GM04504 (cell line): ENCODE measurements around the gene SNX18.
"Not testable (repeated sequence)": the region's sequence is repeated elsewhere in the genome, so short reads cannot be mapped to it uniquely, and the experiment has no call there.

Source experiments
- DNase-seq: peaks from one replicate; pipeline ENCODE4 v3.0.0-alpha.2; 2012; ENCODE audit warnings: low read depth

SNX18 gene

GRCh38 chr5:54520438-54520846 lies 2.9 kb downstream of the SNX18 start:
- no peak for DNase-seq

GRCh38 chr5:54520940-54521339 lies 3.4 kb downstream of the SNX18 start:
- no peak for DNase-seq

GRCh38 chr5:54521856-54522479 lies 4.4 kb downstream of the SNX18 start:
- DNase-seq = no peak

- no peak for DNase-seq
Observed at GRCh38 chr5:54523534-54523933, 6.0 kb downstream of the SNX18 start.

- DNase-seq = no peak
Observed at GRCh38 chr5:54524082-54524481, 6.5 kb downstream of the SNX18 start.

GRCh38 chr5:54524704-54525103 lies 7.1 kb downstream of the SNX18 start:
- no peak for DNase-seq

- DNase-seq = no peak
Observed at GRCh38 chr5:54525261-54525660, 7.7 kb downstream of the SNX18 start.

GRCh38 chr5:54525692-54526091 lies 8.1 kb downstream of the SNX18 start:
- DNase-seq = no peak

GRCh38 chr5:54526604-54527288 lies 9.2 kb downstream of the SNX18 start:
- DNase-seq = no peak

GRCh38 chr5:54528633-54529209 lies 11.2 kb downstream of the SNX18 start:
- DNase-seq = no peak

GRCh38 chr5:54529565-54529964 lies 12.0 kb downstream of the SNX18 start:
- DNase-seq = no peak

GRCh38 chr5:54531546-54531945 lies 14.0 kb downstream of the SNX18 start:
- no peak for DNase-seq

GRCh38 chr5:54533541-54534190 lies 16.1 kb downstream of the SNX18 start:
- no peak for DNase-seq

GRCh38 chr5:54534191-54535004 lies 16.8 kb downstream of the SNX18 start:
- DNase-seq = no peak

GRCh38 chr5:54535149-54535844 lies 17.7 kb downstream of the SNX18 start:
- no peak for DNase-seq

GRCh38 chr5:54536375-54536774 lies 18.8 kb downstream of the SNX18 start:
- not testable (repeated sequence) for DNase-seq

- not testable (repeated sequence) for DNase-seq
Observed at GRCh38 chr5:54536861-54537260, 19.3 kb downstream of the SNX18 start.

- no peak for DNase-seq
Observed at GRCh38 chr5:54537725-54538124, 20.2 kb downstream of the SNX18 start.

GRCh38 chr5:54538156-54538555 lies 20.6 kb downstream of the SNX18 start:
- DNase-seq = no peak

GRCh38 chr5:54539001-54539400 lies 21.4 kb downstream of the SNX18 start:
- DNase-seq = no peak

- no peak for DNase-seq
Observed at GRCh38 chr5:54540286-54540685, 22.7 kb downstream of the SNX18 start.
